ENCODE measurements around the gene RNF115.

- TF ChIP-seq CTCF (IDR thresholded peaks at IDR 0.05) (no peak), POLR2A (IDR thresholded peaks at IDR 0.05) (no peak)
Measured at GRCh38 chr1:145701306-145701862, 122.5 kb downstream of the RNF115 start.

Measured in lower leg skin (tissue), 3 donors.